H1 (cell line): ENCODE data around the gene KLHDC4. TPM values are rescaled to one million over a fixed set of nuclear protein-coding genes. Genes with fewer than 3 reads are reported as not detected.

Experiments
- CBX8 ChIP-seq: fragments of 300-800, 300-1000 bp; sonication (generic); IDR thresholded peaks from 2 replicates; pipeline ENCODE4 v1.7.1; 2016; ENCODE audit warnings: low read depth, low read length, borderline replicate concordance
- CHD2 ChIP-seq: IDR thresholded peaks from 2 replicates; pipeline ENCODE4 v1.6.1; 2012; ENCODE audit warnings: low read length, improper control_type of control experiment
- CHD7 ChIP-seq: fragments of 300-600 bp; sonication (generic); IDR thresholded peaks from 2 replicates; pipeline ENCODE4 v1.7.1; 2012; ENCODE audit warnings: low read length, moderate library complexity, mild to moderate bottlenecking, inconsistent platforms; ENCODE audit not compliant: insufficient replicate concordance
- GABPA ChIP-seq: IDR thresholded peaks from 2 replicates; pipeline ENCODE4 v1.6.1; 2011; ENCODE audit warnings: mild to moderate bottlenecking, low read length, moderate library complexity, borderline replicate concordance; ENCODE audit not compliant: insufficient read depth
- JUN ChIP-seq: IDR thresholded peaks from 2 replicates; pipeline ENCODE4 v1.6.1; 2011; ENCODE audit warnings: low read depth, mild to moderate bottlenecking, improper control_type of control experiment, low read length
- POU5F1 ChIP-seq: IDR thresholded peaks from 2 replicates; pipeline ENCODE4 v1.6.1; 2011; ENCODE audit warnings: low read depth, mild to moderate bottlenecking, low read length, moderate library complexity
- RNF2 ChIP-seq: fragments of 200-900, 300-1000 bp; sonication (generic); IDR thresholded peaks from 2 replicates; pipeline ENCODE4 v1.7.1; 2016; ENCODE audit warnings: borderline replicate concordance, low read depth, mild to moderate bottlenecking, antibody characterized with exemption, low read length; ENCODE audit not compliant: poor library complexity, severe bottlenecking; ENCODE audit errors: missing control alignments
- RXRA ChIP-seq: IDR thresholded peaks from 2 replicates; pipeline ENCODE4 v1.6.1; 2011; ENCODE audit warnings: low read depth, mild to moderate bottlenecking, low read length, moderate library complexity; ENCODE audit not compliant: insufficient read depth
- SAP30 ChIP-seq: fragments of 300-600 bp; sonication (generic); IDR thresholded peaks from 2 replicates; pipeline ENCODE4 v1.7.1; 2012; ENCODE audit warnings: low read length, moderate library complexity, mild to moderate bottlenecking, inconsistent platforms; ENCODE audit not compliant: insufficient read depth, insufficient replicate concordance
- SRF ChIP-seq: IDR thresholded peaks from 2 replicates; pipeline ENCODE4 v1.6.1; 2011; ENCODE audit warnings: mild to moderate bottlenecking, low read depth, low read length, moderate library complexity
- polyA plus RNA-seq, 7 experiments: library from polyadenylated mRNA; depleted of rRNA in 3 of 7; stranded (reverse) in 5 of 7; unstranded in 2 of 7; fragments of >200 nt in 5 of 7; fragments of 200-250 nt in 2 of 7; gene quantifications; 1 replicate in 5 of 7; 2 replicates in 1 of 7; 4 replicates in 1 of 7; pipeline versions ENCODE4 v1.2.1 to v1.2.3, GENCODE V29; 2011 to 2013; ENCODE audit warnings: missing spikeins in 2 of 7, mixed read lengths in 2 of 7
- total RNA-seq: library from RNA; stranded (reverse); fragmentation: NEBNext Ultra II Directional; extraction: Animal tissue kit (Norgen Biotek cat#: 25700); gene quantifications from 2 replicates; pipeline ENCODE4 v1.2.1, GENCODE V29; 2021

KLHDC4 gene
- total and polyA plus RNA-seq, 2 of the 8 experiments (the other 6 are each of a cell fraction or from before 2014, with no cell fraction given) = 23.7 to 63.9 TPM

GRCh38 chr16:87765776-87766484, at the start of gene KLHDC4 (continued):
- TF ChIP-seq CHD7 = no peak
- TF ChIP-seq RNF2 = no peak
- no peak for TF ChIP-seq SAP30
- no peak for TF ChIP-seq RXRA
- no peak for TF ChIP-seq CBX8
- TF ChIP-seq CHD2 = 0 out of 2 replicates have a peak, but pooled peaks have one; percentile 16
- TF ChIP-seq JUN = no peak
- TF ChIP-seq SRF = peak; percentile 75
- TF ChIP-seq POU5F1 = no peak
- peak; percentile 95 for TF ChIP-seq GABPA
